Mesothelial cell of epicardium (in vitro differentiated cells): ENCODE results near the gene HABP2. TPM values are rescaled to one million over a fixed set of nuclear protein-coding genes. Genes with fewer than 3 reads are reported as not detected.

Experiments
- DNase-seq, 2 experiments: peaks; one replicate each; pipeline ENCODE4 v3.0.0; 2021; ENCODE audit warnings: low spot score in 2 of 2; ENCODE audit not compliant: unreplicated experiment in 2 of 2
- H3K27ac Mint-ChIP-seq: 2 replicates; pipeline ENCODE4 v1.8.0; 2021; ENCODE audit warnings: mixed read lengths
- H3K27me3 Mint-ChIP-seq: 2 replicates; pipeline ENCODE4 v1.8.0; 2021; ENCODE audit warnings: low read depth, mixed read lengths
- H3K36me3 Mint-ChIP-seq: 2 replicates; pipeline ENCODE4 v1.8.0; 2021; ENCODE audit warnings: mixed read lengths
- H3K4me1 Mint-ChIP-seq: 2 replicates; pipeline ENCODE4 v1.8.0; 2021; ENCODE audit warnings: mixed read lengths
- H3K4me3 Mint-ChIP-seq: 2 replicates; pipeline ENCODE4 v1.8.0; 2021; ENCODE audit warnings: mild to moderate bottlenecking, moderate library complexity, mixed read lengths
- H3K9me3 Mint-ChIP-seq: 2 replicates; pipeline ENCODE4 v1.8.0; 2021; ENCODE audit warnings: mixed read lengths
- total RNA-seq: library from RNA; stranded (reverse); gene quantifications from 3 replicates; pipeline ENCODE4 v1.2.1, GENCODE V29; 2021
- TF ChIP-seq, protein P1 (sequence below): fragments of 200-600 bp; sonication (generic); IDR thresholded peaks from one replicate; pipeline ENCODE4 v1.5.0; 2021; ENCODE audit warnings: antibody characterized with exemption; ENCODE audit not compliant: unreplicated experiment

Gene HABP2
- total RNA-seq, 1 donor from 2014 or later, result not detected

DNA sequence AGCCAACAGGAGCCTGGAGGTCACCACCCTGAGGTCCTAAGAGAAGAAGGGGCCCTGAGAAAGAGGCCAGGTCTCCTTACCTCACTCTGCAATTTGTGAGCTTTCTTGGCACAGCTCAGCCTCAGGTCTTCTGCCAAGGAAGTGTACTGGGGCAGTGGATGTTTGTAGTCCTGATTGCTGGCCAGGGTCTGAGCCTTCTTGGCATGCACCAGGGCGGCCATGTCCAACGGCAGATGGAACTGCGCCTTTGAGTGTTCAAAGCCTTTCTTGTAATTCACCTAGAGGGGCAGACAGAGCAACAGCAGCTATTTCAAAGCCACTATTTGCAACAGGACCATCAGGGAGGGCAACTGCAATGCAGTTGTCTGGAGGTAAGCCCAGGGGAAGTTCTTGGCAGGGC lies 59.3 kb downstream of the HABP2 start:
- H3K4me3 Mint-ChIP-seq, result no peak overlapping the region
- H3K36me3 Mint-ChIP-seq, result no peaks in the 10 kb centered on the region
- no peaks in the 10 kb centered on the region for H3K9me3 Mint-ChIP-seq
- DNase-seq, result no peak
- H3K27ac Mint-ChIP-seq, result no peak overlapping the region
- peaks cover 9% of the 10 kb centered on the region for H3K4me1 Mint-ChIP-seq
- TF ChIP-seq, protein P1, sequence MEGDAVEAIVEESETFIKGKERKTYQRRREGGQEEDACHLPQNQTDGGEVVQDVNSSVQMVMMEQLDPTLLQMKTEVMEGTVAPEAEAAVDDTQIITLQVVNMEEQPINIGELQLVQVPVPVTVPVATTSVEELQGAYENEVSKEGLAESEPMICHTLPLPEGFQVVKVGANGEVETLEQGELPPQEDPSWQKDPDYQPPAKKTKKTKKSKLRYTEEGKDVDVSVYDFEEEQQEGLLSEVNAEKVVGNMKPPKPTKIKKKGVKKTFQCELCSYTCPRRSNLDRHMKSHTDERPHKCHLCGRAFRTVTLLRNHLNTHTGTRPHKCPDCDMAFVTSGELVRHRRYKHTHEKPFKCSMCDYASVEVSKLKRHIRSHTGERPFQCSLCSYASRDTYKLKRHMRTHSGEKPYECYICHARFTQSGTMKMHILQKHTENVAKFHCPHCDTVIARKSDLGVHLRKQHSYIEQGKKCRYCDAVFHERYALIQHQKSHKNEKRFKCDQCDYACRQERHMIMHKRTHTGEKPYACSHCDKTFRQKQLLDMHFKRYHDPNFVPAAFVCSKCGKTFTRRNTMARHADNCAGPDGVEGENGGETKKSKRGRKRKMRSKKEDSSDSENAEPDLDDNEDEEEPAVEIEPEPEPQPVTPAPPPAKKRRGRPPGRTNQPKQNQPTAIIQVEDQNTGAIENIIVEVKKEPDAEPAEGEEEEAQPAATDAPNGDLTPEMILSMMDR, result no peak
- H3K27me3 Mint-ChIP-seq, result peaks cover 72% of the 10 kb centered on the region

DNA sequence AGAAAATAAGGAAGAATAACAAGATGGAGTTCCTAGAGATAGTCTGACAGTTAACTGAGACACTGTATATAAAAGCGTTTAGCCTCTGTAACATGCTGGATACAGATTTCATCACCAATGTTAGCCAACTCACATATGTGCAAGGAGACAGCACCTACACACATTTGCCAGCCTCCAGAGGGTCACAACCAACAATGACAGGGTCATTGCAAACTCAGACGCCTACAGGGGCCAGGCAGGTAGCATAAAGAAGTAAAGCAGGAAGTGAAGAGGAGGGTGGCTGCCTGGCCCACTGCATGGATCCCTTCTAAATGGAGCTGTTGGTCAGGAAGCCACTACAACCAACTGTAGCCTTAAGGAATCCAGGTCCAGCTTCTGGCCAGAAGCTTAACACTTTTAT lies 60.6 kb downstream of the HABP2 start:
- H3K36me3 Mint-ChIP-seq, result no peaks in the 10 kb centered on the region
- no peaks in the 10 kb centered on the region for H3K9me3 Mint-ChIP-seq
- no peak overlapping the region for H3K27ac Mint-ChIP-seq
- no peak for DNase-seq
- H3K4me3 Mint-ChIP-seq, result no peak overlapping the region
- peaks cover 72% of the 10 kb centered on the region for H3K27me3 Mint-ChIP-seq
- H3K4me1 Mint-ChIP-seq, result peaks cover 9% of the 10 kb centered on the region
- TF ChIP-seq, protein P1, result no peak

DNA sequence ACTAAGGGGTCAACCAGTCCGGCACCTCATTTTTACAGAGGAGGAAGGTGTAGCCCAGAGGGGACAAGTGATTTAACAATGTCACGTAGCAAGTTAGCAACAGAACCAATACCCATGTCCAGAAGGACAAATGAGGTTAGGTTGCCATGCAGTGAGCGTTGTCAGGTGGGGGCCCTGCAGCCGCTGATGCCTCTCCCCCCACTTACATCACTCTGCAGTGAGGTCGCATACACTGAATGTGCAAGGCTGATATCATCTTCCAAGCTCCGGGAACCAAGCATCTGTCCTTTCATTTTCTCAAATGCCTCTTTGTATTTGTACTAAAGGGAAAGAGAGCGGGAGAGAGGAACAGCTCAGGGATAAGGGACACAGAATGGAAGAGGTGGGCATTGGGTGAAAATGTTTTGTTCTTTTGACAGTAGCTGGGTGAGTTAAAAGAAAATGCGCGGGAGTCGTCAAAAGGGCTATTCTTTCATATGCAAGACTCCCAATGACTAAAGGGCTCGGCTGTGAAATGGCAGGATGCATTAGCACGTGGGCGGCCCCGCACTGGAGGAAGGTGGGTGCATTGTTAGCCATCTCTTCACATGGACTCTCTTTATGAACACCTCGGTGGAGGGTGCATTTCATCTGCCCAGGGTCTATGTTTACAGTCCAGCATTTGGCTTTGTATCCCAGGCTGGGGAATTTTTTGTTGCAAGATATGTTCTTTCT lies 61.3 kb downstream of the HABP2 start:
- no peak overlapping the region for H3K27ac Mint-ChIP-seq
- H3K27me3 Mint-ChIP-seq, result peaks cover 76% of the 10 kb centered on the region
- no peak overlapping the region for H3K4me3 Mint-ChIP-seq
- no peak for DNase-seq
- TF ChIP-seq, protein P1, result no peak
- no peaks in the 10 kb centered on the region for H3K9me3 Mint-ChIP-seq
- no peaks in the 10 kb centered on the region for H3K36me3 Mint-ChIP-seq
- peaks cover 9% of the 10 kb centered on the region for H3K4me1 Mint-ChIP-seq

DNA sequence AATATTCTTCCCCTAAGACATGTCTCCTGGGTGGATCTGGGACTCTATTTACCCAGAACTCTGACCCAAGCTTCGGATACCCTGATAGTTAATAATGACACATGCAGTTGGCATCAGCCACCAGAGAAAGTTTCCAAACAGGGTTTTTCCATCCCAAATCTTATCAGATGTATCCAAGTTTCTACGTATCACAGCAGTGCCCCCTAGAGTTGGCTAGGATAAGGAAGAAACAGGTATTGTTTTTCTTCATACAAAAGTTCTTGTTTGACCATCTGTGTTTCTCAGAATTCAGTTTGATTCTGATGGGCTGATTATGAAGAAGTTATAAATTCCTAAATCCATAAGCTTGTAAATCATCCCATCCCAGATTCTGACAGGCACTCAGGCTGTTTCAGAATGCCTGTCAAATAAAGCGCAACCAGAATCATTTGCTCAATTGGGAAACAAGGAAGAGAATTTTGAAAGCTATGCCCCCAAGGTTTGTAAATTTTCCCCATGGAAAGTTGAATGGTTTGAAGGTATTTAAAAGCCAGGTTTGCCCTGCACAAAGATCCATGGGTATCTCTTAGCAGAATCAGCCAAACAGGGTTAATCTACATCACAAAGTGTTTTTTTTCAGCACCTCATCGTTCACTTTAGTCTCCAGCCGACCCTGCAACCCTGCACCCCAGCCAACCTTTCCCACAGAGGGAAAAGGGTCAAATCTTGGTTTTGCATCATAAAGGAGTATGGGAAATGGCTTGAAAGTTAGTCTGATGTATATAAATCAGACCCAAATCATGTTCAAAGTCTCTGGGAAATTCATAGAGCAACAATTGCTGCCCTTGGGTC lies 63.6 kb downstream of the HABP2 start:
- no peak overlapping the region for H3K27ac Mint-ChIP-seq
- H3K4me3 Mint-ChIP-seq, result no peak overlapping the region
- no peaks in the 10 kb centered on the region for H3K4me1 Mint-ChIP-seq
- no peak for DNase-seq
- no peaks in the 10 kb centered on the region for H3K36me3 Mint-ChIP-seq
- TF ChIP-seq, protein P1, result no peak
- H3K9me3 Mint-ChIP-seq, result no peaks in the 10 kb centered on the region
- H3K27me3 Mint-ChIP-seq, result peaks cover 90% of the 10 kb centered on the region

DNA sequence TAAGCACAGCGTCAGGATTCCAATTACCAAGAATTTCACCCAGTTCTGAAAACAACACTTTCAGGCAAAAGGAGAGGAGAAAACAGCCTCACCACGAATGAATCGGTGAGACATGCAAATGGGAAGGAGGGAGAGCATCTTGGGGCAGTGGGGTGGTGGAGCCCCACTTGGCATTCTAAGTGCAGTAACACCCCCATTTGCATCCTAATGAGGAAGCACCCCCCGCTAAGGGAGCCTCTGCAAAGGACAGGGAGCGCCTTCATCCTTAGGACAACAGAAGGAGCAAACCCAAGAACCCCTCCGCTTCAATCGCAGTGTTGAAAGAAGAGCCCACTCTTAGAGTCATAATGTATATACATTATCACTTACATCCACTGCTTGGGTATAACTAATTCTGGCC lies 64.2 kb downstream of the HABP2 start:
- Mint-ChIP-seq H3K9me3 (no peaks in the 10 kb centered on the region), H3K36me3 (no peaks in the 10 kb centered on the region), H3K4me1 (no peaks in the 10 kb centered on the region), H3K4me3 (no peak overlapping the region), H3K27me3 (peaks cover 92% of the 10 kb centered on the region), H3K27ac (no peak overlapping the region)
- TF ChIP-seq, protein P1, result no peak
- no peak for DNase-seq
